Smooth muscle cell (in vitro differentiated cells): ENCODE results near the gene CDA. TPM values are rescaled to one million over a fixed set of nuclear protein-coding genes. Genes with fewer than 3 reads are reported as not detected.
A peak's percentile ranks its signal among the peaks of the same experiment; 100 is the strongest.
"Not testable (repeated sequence)": the region's sequence is repeated elsewhere in the genome, so short reads cannot be mapped to it uniquely, and the experiment has no call there.

ENCODE experiments used
- DNase-seq: peaks from one replicate; lab custom pipeline; 2025; ENCODE audit not compliant: unreplicated experiment; lab: John Stamatoyannopoulos, UW
- H2AFZ ChIP-seq: fragments of 200-600 bp; sonication (generic); 2 replicates; pipeline ENCODE4 v1.6.0; 2016; ENCODE audit warnings: antibody characterized with exemption, low read depth, mild to moderate bottlenecking
- H3F3A ChIP-seq: fragments of 200-600 bp; sonication (generic); 2 replicates; pipeline ENCODE4 v1.6.0; 2017; ENCODE audit warnings: antibody characterized with exemption, low read depth
- H3K27ac ChIP-seq: fragments of 200-600 bp; sonication (generic); 2 replicates; pipeline ENCODE4 v1.5.1; 2016; ENCODE audit warnings: low read depth, mild to moderate bottlenecking
- H3K27me3 ChIP-seq: fragments of 200-600 bp; sonication (generic); 2 replicates; pipeline ENCODE4 v1.6.1; 2016; ENCODE audit warnings: low read depth, mild to moderate bottlenecking
- H3K36me3 ChIP-seq: fragments of 200-600 bp; sonication (generic); 2 replicates; pipeline ENCODE4 v1.5.1; 2016; ENCODE audit warnings: low read depth
- H3K4me1 ChIP-seq: fragments of 200-600 bp; sonication (generic); 2 replicates; pipeline ENCODE4 v1.5.1; 2016; ENCODE audit warnings: low read depth
- H3K4me2 ChIP-seq: fragments of 200-600 bp; sonication (generic); 2 replicates; pipeline ENCODE4 v1.6.0; 2016; ENCODE audit warnings: mild to moderate bottlenecking
- H3K4me3 ChIP-seq: fragments of 200-600 bp; sonication (generic); 2 replicates; pipeline ENCODE4 v1.5.1; 2016; ENCODE audit warnings: mild to moderate bottlenecking
- H3K79me2 ChIP-seq: fragments of 200-600 bp; sonication (generic); 2 replicates; pipeline ENCODE4 v1.6.0; 2016; ENCODE audit warnings: low read depth, mild to moderate bottlenecking
- H3K9ac ChIP-seq: fragments of 200-600 bp; sonication (generic); 2 replicates; pipeline ENCODE4 v1.6.0; 2016; ENCODE audit warnings: low read depth
- H3K9me3 ChIP-seq: fragments of 200-600 bp; sonication (generic); replicated peaks from 2 replicates; pipeline ENCODE4 v1.5.1; 2016; ENCODE audit warnings: low read depth
- H4K20me1 ChIP-seq: fragments of 200-600 bp; sonication (generic); 2 replicates; pipeline ENCODE4 v1.6.0; 2016; ENCODE audit warnings: low read depth
- WGBS: methylation state at CpG from one replicate; pipeline ENCODE4 v1.1.7; 2016; ENCODE audit warnings: low lambda C conversion rate; 5-methylcytosine and 5-hydroxymethylcytosine counted together
- polyA plus RNA-seq: library from polyadenylated mRNA; unstranded; fragments of >200 nt; fragmentation: Nextera tagmentation; extraction: Ambion mirVana; gene quantifications from 2 replicates; pipeline ENCODE4 v1.2.1, GENCODE V29; 2016
- total RNA-seq: library from RNA; depleted of rRNA; stranded (reverse); fragments of >200 nt; gene quantifications from 2 replicates; pipeline ENCODE4 v1.2.3, GENCODE V29; 2014
- TF ChIP-seq, protein P1 (sequence below): fragments of 200-600 bp; sonication (generic); IDR thresholded peaks from 2 replicates; pipeline ENCODE4 v1.5.1; 2017; ENCODE audit warnings: borderline replicate concordance, mild to moderate bottlenecking, antibody characterized with exemption; ENCODE audit not compliant: insufficient read depth, poor library complexity, severe bottlenecking

CDA gene
- total and polyA plus RNA-seq, 2 experiments from 2014 or later: 0.58 to 0.78 TPM

DNA sequence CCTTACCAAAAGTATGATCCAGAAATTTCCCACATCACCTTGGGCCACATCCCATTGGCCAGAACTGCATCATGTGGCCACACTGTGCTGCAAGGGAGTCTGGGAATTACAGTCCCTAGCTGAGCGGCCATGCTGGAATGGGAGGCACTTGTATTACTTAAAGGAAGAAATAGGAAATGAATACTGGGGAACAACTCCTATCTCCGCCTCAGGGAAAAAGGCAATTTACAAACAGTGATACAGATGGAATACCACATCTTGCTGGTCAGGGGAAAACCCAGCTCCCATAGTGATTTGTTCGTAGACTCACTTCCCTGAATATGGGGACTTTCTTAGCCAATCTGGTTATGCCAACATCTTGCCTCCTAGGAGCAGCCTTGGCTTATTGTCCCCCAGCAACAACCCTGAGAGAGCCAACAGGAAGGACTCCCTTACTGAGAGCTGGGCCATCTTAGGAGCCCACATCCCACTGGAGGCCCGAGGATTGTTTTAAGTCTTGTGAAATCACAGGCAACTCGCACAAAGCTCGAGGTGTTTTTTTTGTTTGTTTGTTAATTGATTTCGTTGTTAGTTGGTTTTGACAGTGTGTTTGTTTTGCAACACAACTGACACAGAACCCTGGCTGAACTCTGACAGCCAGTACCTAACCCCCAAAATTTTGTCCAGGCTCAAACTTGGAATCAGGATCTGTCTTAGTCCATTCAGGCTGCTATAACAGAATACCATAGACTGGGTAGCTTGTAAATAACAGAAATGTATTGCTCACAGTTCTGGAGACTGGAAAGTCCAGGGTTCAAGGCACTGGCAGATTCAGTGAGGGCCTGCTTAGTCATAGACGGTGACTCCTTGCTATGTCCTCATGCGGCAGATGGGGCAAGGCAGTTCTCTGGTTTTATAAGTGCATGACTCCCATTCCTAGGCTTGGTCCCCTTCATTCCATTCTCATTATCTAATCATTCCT, 14.9 kb downstream of the CDA start:
- peak overlapping the region; percentile 24 for H3K4me2 ChIP-seq
- H3K36me3 ChIP-seq: no peaks in the 10 kb centered on the region
- no peaks in the 10 kb centered on the region for H3K9me3 ChIP-seq
- TF ChIP-seq, protein P1, sequence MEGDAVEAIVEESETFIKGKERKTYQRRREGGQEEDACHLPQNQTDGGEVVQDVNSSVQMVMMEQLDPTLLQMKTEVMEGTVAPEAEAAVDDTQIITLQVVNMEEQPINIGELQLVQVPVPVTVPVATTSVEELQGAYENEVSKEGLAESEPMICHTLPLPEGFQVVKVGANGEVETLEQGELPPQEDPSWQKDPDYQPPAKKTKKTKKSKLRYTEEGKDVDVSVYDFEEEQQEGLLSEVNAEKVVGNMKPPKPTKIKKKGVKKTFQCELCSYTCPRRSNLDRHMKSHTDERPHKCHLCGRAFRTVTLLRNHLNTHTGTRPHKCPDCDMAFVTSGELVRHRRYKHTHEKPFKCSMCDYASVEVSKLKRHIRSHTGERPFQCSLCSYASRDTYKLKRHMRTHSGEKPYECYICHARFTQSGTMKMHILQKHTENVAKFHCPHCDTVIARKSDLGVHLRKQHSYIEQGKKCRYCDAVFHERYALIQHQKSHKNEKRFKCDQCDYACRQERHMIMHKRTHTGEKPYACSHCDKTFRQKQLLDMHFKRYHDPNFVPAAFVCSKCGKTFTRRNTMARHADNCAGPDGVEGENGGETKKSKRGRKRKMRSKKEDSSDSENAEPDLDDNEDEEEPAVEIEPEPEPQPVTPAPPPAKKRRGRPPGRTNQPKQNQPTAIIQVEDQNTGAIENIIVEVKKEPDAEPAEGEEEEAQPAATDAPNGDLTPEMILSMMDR: no peak
- no peaks in the 10 kb centered on the region for H3K4me1 ChIP-seq
- 78% methylated on average over 9 of the region's 9 CpGs for WGBS
- H3K27ac ChIP-seq: peak overlapping the region; percentile 50
- H3F3A ChIP-seq: no peaks in the 10 kb centered on the region
- H2AFZ ChIP-seq: no peak overlapping the region
- H4K20me1 ChIP-seq: no peaks in the 10 kb centered on the region
- H3K79me2 ChIP-seq: no peaks in the 10 kb centered on the region
- DNase-seq: no peak
- H3K27me3 ChIP-seq: no peaks in the 10 kb centered on the region
- no peak overlapping the region for H3K4me3 ChIP-seq
- H3K9ac ChIP-seq: no peak overlapping the region

DNA sequence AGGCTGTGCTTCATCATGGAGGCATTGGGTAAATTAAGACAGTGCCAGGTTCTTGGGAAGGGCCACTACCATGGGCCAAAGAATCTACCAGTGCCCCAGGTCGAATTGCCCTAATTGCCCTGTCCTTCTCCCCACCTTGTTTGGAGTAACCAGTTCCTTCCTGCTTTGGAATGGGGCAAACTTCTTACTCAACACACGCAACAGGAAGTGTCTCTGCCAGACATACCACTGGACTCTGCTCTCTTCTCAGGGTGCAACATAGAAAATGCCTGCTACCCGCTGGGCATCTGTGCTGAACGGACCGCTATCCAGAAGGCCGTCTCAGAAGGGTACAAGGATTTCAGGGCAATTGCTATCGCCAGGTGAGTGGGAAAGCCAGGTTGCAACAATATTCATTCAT, 15.8 kb downstream of the CDA start:
- no peak for DNase-seq
- Histone ChIP-seq H3K4me2 (no peak overlapping the region), H3K9me3 (no peaks in the 10 kb centered on the region), H3K27ac (no peak overlapping the region), H3F3A (no peaks in the 10 kb centered on the region), H3K36me3 (no peaks in the 10 kb centered on the region), H3K27me3 (no peaks in the 10 kb centered on the region), H3K79me2 (no peaks in the 10 kb centered on the region), H3K9ac (no peak overlapping the region), H4K20me1 (no peaks in the 10 kb centered on the region), H3K4me3 (no peak overlapping the region), H3K4me1 (no peaks in the 10 kb centered on the region), H2AFZ (no peak overlapping the region)
- 97% methylated on average over 7 of the region's 7 CpGs for WGBS
- TF ChIP-seq, protein P1: no peak

DNA sequence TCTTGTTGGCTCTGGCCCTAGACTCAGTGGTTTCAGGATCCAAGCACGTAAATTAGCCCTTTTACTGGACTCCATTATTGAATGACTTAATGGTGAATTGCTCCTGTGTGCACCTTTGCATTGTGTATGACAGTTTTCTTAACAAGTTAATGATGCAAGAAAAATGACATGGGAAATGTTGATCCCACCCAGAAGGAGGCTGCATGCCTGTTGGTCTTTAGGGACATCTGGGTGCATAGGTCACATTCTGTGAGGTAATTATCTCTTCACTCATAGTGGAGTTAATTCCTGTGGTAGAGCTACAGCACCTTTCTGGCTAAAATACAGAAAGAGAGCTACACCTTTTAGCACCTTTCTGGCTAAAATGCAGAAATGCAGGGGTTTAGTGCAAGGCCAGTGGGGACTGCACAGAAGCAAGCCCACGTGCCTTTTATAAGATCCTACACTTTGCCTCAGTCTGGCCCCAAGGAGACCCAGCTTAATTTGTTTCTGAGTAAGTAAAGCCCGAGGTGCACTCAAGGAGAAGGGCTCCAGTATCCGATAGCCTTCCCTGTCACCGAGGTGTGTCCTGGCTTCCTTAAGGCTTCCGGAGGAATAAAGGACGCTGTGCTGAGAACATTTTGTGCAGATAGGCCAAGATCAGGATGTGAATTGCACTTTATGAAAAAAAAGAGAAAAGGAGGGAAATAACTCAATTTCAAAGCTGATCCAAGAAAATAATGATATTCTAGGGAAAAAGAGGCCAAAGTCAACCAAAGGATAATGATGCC, 18.1 kb downstream of the CDA start:
- not testable (repeated sequence) for H3K27ac ChIP-seq, H3K4me1 ChIP-seq, H3K4me3 ChIP-seq, H3K27me3 ChIP-seq, H4K20me1 ChIP-seq, H3K79me2 ChIP-seq, H3K4me2 ChIP-seq, H3K36me3 ChIP-seq, H2AFZ ChIP-seq, H3K9me3 ChIP-seq, H3F3A ChIP-seq, DNase-seq, H3K9ac ChIP-seq
- 81% methylated on average over 7 of the region's 7 CpGs for WGBS

DNA sequence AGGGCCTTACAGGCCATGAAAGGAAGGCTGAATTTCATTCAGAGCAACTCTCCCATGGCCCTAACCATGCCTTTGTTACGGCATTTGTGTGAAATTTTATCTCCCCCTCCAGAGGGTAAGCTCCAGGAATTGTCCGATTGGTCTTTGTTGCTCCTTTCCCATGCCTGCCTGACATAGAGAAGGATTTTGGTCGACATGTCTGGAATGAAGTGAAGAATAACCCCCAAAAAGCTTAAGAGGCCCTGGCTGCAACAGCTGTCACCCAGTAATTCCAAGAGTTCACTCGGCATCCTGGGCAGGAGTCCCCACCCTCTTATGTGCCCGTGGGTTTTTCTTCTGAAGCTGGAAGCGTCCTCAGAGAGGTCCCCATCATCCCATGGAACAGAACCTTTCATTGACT, 20.6 kb downstream of the CDA start:
- WGBS: 90% methylated on average over 6 of the region's 6 CpGs
- TF ChIP-seq, protein P1: no peak
- Histone ChIP-seq H3K79me2 (no peaks in the 10 kb centered on the region), H3K4me2 (no peak overlapping the region), H3F3A (peaks cover 8% of the 10 kb centered on the region), H4K20me1 (no peaks in the 10 kb centered on the region), H3K9me3 (no peaks in the 10 kb centered on the region), H3K4me1 (no peaks in the 10 kb centered on the region), H3K27me3 (no peaks in the 10 kb centered on the region), H2AFZ (no peak overlapping the region), H3K4me3 (no peak overlapping the region), H3K36me3 (no peaks in the 10 kb centered on the region), H3K9ac (no peak overlapping the region), H3K27ac (no peak overlapping the region)
- no peak for DNase-seq
